Measurements from ENCODE around the gene EFL1. TPM values are rescaled to one million over a fixed set of nuclear protein-coding genes. Genes with fewer than 3 reads are reported as not detected.

Gene EFL1
- total RNA-seq, 4 donors from 2014 or later = 2.8 to 28.3 (median 16.0) TPM

DNA sequence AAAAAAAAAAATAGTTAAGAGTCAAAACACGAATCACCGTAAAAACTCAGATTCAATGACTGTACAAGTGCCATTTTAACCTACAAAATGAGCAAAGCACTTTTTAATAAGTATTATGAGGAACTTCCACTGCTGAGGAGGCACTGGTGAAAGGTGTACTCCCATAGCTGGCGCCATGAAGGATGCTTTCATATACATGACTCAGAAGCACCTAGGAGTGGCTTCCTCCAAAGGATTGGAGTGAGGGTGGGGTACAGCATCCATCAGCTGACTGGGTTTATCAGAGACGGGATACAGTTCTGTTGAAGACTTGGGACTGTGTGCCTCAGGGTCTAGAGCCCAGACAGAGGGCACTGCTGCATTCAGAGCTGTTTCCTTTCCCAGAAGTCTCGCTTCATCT, 155.9 kb downstream of the EFL1 start:
- Histone ChIP-seq H3K4me3 (no peak overlapping the region), H3K9me3 (no peaks in the 10 kb centered on the region), H3K4me1 (no peaks in the 10 kb centered on the region), H3K27ac (no peak overlapping the region), H3K36me3 (no peaks in the 10 kb centered on the region), H3K27me3 (no peaks in the 10 kb centered on the region)
- TF ChIP-seq, protein P1, sequence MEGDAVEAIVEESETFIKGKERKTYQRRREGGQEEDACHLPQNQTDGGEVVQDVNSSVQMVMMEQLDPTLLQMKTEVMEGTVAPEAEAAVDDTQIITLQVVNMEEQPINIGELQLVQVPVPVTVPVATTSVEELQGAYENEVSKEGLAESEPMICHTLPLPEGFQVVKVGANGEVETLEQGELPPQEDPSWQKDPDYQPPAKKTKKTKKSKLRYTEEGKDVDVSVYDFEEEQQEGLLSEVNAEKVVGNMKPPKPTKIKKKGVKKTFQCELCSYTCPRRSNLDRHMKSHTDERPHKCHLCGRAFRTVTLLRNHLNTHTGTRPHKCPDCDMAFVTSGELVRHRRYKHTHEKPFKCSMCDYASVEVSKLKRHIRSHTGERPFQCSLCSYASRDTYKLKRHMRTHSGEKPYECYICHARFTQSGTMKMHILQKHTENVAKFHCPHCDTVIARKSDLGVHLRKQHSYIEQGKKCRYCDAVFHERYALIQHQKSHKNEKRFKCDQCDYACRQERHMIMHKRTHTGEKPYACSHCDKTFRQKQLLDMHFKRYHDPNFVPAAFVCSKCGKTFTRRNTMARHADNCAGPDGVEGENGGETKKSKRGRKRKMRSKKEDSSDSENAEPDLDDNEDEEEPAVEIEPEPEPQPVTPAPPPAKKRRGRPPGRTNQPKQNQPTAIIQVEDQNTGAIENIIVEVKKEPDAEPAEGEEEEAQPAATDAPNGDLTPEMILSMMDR (IDR thresholded peaks at IDR 0.05) = no peak
- TF ChIP-seq POLR2A (IDR thresholded peaks at IDR 0.05) = no peak
- DNase-seq = no peak
- intact Hi-C loops (cut with DNase I; ENCODE audit: low total_unique reads) = no loop called here

DNA sequence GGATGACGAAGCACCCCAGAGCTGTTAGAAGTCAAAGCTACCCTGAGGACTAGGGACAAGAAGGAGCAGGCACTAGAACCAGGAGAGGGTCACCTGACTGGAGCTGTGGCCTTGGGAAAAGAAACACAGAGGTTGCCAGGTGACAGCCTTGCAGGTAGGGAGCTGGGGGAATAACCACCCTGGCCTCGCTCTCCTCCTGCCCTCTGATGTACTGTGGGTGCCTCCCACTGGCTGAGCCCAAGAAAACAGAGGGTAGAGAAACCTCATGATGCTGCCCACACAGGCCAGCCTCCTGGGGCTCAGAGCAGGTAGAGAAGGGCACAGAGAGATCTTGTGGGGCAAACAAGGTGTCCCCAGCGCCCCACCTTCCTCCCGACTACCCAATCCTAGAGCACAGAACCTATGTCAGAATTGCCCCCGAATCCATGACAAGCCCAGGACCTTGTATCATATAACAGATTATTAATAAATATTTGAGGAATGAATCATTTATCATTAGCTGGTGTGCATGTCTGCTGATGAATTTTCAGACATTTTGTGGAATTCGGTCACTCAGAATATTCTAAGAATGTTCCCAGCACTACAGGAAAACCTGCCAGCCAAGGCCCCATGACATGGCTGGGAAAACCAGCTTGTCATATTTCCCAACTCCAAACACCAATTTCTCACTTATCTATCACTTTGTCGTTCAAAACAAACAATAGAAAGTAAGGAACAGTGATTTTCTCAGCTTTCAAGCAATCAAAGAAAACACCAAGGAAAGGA, 156.9 kb downstream of the EFL1 start:
- TF ChIP-seq, protein P1 (IDR thresholded peaks at IDR 0.05) = no peak
- no peak for TF ChIP-seq POLR2A (IDR thresholded peaks at IDR 0.05)
- intact Hi-C loops (cut with DNase I; ENCODE audit: low total_unique reads) = no loop called here
- DNase-seq = no peak
- H3K27ac ChIP-seq = no peak overlapping the region
- no peaks in the 10 kb centered on the region for H3K9me3 ChIP-seq
- no peaks in the 10 kb centered on the region for H3K27me3 ChIP-seq
- no peaks in the 10 kb centered on the region for H3K36me3 ChIP-seq
- no peaks in the 10 kb centered on the region for H3K4me1 ChIP-seq
- no peak overlapping the region for H3K4me3 ChIP-seq

DNA sequence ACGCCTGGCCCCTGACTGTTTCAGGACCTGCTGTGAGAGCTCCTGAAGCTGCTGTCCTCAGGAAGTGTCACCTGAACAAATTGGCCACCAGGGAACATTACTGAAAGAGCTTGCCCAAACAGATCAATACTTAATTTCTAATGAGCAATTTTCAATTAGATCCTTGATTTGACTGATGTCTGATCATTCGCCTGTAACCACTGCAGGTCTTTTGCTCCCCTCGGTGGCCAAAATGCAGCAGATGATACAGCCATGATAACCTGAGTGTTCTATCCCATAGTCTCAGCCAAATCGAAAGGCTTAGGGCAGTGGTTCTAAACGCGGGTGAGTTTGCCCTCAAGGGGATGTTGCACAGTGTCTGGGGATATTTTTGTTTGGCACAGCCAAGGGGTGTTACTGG, 159.1 kb downstream of the EFL1 start:
- H3K4me1 ChIP-seq = no peaks in the 10 kb centered on the region
- H3K9me3 ChIP-seq = no peaks in the 10 kb centered on the region
- no peaks in the 10 kb centered on the region for H3K27me3 ChIP-seq
- no peak overlapping the region for H3K27ac ChIP-seq
- no peaks in the 10 kb centered on the region for H3K36me3 ChIP-seq
- TF ChIP-seq, protein P1 (IDR thresholded peaks at IDR 0.05) = no peak
- TF ChIP-seq POLR2A (IDR thresholded peaks at IDR 0.05) = no peak
- intact Hi-C loops (cut with DNase I; ENCODE audit: low total_unique reads) = no loop called here
- H3K4me3 ChIP-seq = no peak overlapping the region
- DNase-seq = no peak

DNA sequence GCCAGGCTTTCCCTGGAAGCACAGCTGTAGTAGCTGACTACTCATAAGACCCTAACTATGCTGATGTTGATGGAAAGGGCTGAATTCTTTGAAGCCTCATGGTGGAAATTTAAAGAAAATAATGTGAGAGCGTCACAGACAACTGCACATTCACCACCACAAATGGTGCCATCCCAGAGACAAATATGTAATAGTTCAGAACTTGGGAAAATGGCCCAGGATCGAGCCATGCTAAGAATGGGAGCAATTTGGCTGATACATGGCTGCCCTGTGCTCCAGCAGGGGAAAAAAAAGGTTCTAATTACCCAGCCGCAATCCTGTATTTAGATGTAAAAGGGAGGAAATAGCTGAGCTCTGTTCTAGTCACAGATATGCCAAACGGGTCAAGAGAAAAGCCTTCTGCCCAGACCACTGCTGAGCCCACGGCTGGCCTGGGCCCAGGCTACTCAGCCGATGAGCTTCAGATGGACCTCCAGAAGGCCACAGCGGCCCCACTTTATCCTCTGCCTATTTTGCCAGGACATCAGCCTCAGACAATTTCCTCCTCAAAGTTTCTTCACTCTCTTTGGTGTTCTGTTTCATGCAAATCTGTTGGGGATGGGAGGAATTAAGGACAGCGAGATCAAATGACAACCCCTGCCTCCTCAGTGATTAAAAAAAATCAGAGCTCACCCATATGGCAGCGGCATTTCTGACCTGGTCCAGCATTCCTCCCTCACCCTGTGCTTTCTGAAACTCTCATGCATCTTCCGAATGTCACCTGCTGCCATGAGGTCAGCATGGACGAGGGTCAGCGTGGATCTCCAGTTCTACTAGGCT, 162.2 kb downstream of the EFL1 start:
- no peaks in the 10 kb centered on the region for H3K9me3 ChIP-seq
- DNase-seq = no peak
- H3K4me1 ChIP-seq = no peaks in the 10 kb centered on the region
- TF ChIP-seq POLR2A (IDR thresholded peaks at IDR 0.05) = no peak
- TF ChIP-seq, protein P1 (IDR thresholded peaks at IDR 0.05) = no peak
- intact Hi-C loops (cut with DNase I; ENCODE audit: low total_unique reads) = no loop called here
- no peaks in the 10 kb centered on the region for H3K36me3 ChIP-seq
- no peak overlapping the region for H3K27ac ChIP-seq
- H3K27me3 ChIP-seq = no peaks in the 10 kb centered on the region
- no peak overlapping the region for H3K4me3 ChIP-seq

DNA sequence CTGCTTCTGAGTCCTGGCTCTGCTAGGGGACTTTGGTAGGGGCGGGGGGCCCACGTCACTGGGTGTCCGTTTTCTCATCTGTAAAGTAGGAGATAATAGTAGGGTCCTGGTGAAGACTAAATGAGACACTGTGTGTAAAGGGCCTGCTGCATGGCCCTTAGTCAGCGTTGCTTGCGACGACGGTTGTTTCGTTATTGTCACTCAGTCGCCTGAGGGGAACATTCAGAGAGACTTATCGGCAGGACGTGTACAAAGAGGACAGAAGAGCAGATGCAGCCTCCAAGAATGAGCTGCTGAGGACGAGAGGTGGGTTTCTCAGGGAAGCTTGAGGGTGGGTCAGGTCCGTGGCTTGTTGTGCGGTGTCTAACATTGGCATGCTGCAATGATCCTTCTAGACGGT, 163.9 kb downstream of the EFL1 start:
- Histone ChIP-seq H3K4me1 (no peaks in the 10 kb centered on the region), H3K27me3 (no peaks in the 10 kb centered on the region), H3K4me3 (no peak overlapping the region), H3K9me3 (no peaks in the 10 kb centered on the region), H3K36me3 (no peaks in the 10 kb centered on the region), H3K27ac (no peak overlapping the region)
- no peak for DNase-seq
- TF ChIP-seq POLR2A (IDR thresholded peaks at IDR 0.05) = no peak
- TF ChIP-seq, protein P1 (IDR thresholded peaks at IDR 0.05) = no peak
- intact Hi-C loops (cut with DNase I; ENCODE audit: low total_unique reads) = no loop called here

Measured in uterus (tissue), 4 donors.